ENCODE results near the gene CDK13. TPM values are rescaled to one million over a fixed set of nuclear protein-coding genes. Genes with fewer than 3 reads are reported as not detected.

The CDK13 gene
- total and polyA plus RNA-seq, 7 donors: 10.9 to 25.5 (median 21.0) TPM

DNA sequence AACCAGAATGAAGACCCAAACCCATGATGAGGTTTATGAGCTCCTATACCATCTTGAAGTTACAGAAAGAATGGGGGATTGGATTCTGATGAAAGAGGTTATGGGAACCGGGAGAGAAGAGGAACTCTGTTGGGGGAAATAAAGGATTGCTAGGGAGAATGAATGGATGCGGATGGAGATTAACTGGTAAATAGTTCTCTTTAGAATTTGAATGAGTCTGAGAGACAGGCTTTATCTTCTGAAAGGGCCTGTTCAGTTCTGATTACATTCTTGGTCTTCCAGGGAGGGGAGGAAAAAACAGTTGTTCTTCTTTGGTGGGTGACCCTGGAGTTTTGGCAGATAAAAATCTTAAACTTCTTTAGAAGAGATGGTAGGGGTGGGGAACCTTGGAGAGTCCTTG is 198.6 kb downstream of the CDK13 start:
- H3K4me3 ChIP-seq: no peak overlapping the region
- TF ChIP-seq, protein P1, sequence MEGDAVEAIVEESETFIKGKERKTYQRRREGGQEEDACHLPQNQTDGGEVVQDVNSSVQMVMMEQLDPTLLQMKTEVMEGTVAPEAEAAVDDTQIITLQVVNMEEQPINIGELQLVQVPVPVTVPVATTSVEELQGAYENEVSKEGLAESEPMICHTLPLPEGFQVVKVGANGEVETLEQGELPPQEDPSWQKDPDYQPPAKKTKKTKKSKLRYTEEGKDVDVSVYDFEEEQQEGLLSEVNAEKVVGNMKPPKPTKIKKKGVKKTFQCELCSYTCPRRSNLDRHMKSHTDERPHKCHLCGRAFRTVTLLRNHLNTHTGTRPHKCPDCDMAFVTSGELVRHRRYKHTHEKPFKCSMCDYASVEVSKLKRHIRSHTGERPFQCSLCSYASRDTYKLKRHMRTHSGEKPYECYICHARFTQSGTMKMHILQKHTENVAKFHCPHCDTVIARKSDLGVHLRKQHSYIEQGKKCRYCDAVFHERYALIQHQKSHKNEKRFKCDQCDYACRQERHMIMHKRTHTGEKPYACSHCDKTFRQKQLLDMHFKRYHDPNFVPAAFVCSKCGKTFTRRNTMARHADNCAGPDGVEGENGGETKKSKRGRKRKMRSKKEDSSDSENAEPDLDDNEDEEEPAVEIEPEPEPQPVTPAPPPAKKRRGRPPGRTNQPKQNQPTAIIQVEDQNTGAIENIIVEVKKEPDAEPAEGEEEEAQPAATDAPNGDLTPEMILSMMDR (IDR thresholded peaks at IDR 0.05): no peak
- DNase-seq (no peak), ATAC-seq (no peak)
- H3K27ac ChIP-seq: no peak overlapping the region
- H3K9me3 ChIP-seq: no peaks in the 10 kb centered on the region
- intact Hi-C loops (cut with DNase I): no loop called here
- WGBS, 3 donors: 85 to 92% (median 89%) methylated on average over 2 of the region's 2 CpGs
- no peaks in the 10 kb centered on the region for H3K36me3 ChIP-seq (ENCODE audit: insufficient read depth in 1 of 2, low read depth in 1 of 2)
- H3K4me1 ChIP-seq: no peaks in the 10 kb centered on the region
- no peaks in the 10 kb centered on the region for H3K27me3 ChIP-seq (ENCODE audit: insufficient read depth in 3 of 3, low read length in 2 of 3)

Other genes with a start within 250 kb of the CDK13 start
- gene MPLKIP, start 184.4 kb downstream of the CDK13 start, total RNA-seq: 10 to 100 TPM; 17.3 to 19.0 (median 18.9) TPM
- 10 to 100 TPM; 17.6 to 34.7 (median 32.9) TPM for gene MPLKIP, start 184.4 kb downstream of the CDK13 start, polyA plus RNA-seq
- 1 to 10 TPM; 3.2 to 7.3 (median 5.0) TPM for gene SUGCT, start 184.7 kb downstream of the CDK13 start, total RNA-seq
- 1 to 10 TPM; 2.4 to 3.0 (median 3.0) TPM for gene SUGCT, start 184.7 kb downstream of the CDK13 start, polyA plus RNA-seq